ENCODE data around the gene STXBP2.

- TF ChIP-seq CTCF (IDR thresholded peaks at IDR 0.05 in 2 of 3, conservative IDR thresholded peaks at IDR 0.05 in 1 of 3; ENCODE audit: borderline replicate concordance in 1 of 3, insufficient read depth in 1 of 3, low read depth in 2 of 3, low read length in 2 of 3) (no peak), EZH2 (IDR thresholded peaks at IDR 0.05) (no peak), TCF7L2 (IDR thresholded peaks at IDR 0.05; ENCODE audit: borderline replicate concordance, extremely low read depth, insufficient read depth, insufficient read length) (no peak), POLR2A (IDR thresholded peaks at IDR 0.05; ENCODE audit: borderline replicate concordance, extremely low read depth, insufficient read depth, insufficient read length) (no peak)
These were observed 5.6 kb downstream of the STXBP2 start for GRCh38 chr19:7642295-7643030.
